Measurements from ENCODE around the gene CCDC102A. TPM values are rescaled to one million over a fixed set of nuclear protein-coding genes. Genes with fewer than 3 reads are reported as not detected.

CCDC102A gene
- total and polyA plus RNA-seq, 9 of the 15 experiments (the other 6 are each of a cell fraction or from before 2014, with no cell fraction given): 0.03 to 4.9 (median 1.4) TPM

DNA sequence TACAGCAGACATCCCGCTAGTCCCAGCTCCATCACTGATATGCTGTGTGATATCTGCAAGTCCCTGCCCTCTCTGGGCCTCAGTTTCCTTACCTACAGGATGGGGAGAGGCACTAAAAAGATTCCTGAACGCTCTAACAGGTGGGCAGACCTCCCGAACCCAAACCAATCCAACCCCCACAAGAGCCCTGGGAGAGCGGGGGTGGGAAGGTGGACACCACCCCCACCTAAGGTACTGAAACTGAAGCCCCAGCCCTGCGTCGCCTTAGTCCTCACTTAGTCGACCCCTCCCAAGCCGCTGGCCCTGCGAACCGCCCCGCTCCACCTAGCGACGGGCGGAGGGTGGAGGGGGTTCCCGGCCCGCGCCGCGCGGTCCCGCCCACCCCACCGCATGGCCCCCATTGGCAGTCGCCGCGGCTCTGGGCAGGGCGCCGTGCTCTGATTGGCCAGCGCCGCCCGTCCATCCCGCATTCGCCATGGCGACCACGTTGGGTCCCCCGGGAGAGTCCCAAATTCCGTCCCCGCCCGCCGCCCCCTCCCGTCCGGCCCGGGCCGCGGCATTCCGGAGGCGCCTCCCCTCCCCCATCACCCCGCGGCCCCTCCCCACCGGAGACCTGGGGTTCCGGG lies 578 bp downstream of the CCDC102A start (continued):
- TF ChIP-seq OTX1 (CRISPR knock-in tag; IDR thresholded peaks at IDR 0.05) (peak; percentile 49; the same call in 1 of the 2 replicates), PRPF4 (IDR thresholded peaks at IDR 0.05; ENCODE audit: insufficient read depth, low read depth, low read length, poor library complexity, severe bottlenecking) (no peak), ZNF766 (CRISPR knock-in tag; conservative IDR thresholded peaks at IDR 0.05) (0 out of 2 replicates have a peak, but pooled peaks have one; percentile 32), FOXJ2 (tag; IDR thresholded peaks at IDR 0.05) (no peak), CBX5 (IDR thresholded peaks at IDR 0.05; ENCODE audit: borderline replicate concordance, low read depth) (no peak), NONO (IDR thresholded peaks at IDR 0.05; ENCODE audit: low read depth in 2 of 2, low read length in 1 of 2) (no peak), WHSC1 (IDR thresholded peaks at IDR 0.05; ENCODE audit: low read length) (no peak), NEUROD1 (IDR thresholded peaks at IDR 0.05; ENCODE audit: borderline replicate concordance, low read depth, low read length, partially characterized antibody) (peak; percentile 95), SRSF3 (IDR thresholded peaks at IDR 0.05; ENCODE audit: insufficient read depth, low read length) (no peak), EGR1 (conservative IDR thresholded peaks at IDR 0.05) (peak; percentile 74), NCOA2 (IDR thresholded peaks at IDR 0.05; ENCODE audit: partially characterized antibody in 2 of 2) (no peak), HDAC1 (IDR thresholded peaks at IDR 0.05) (no peak), HCFC1 (IDR thresholded peaks at IDR 0.05; ENCODE audit: low read depth, low read length) (0 out of 2 replicates have a peak, but pooled peaks have one; percentile 3), ZNF644 (tag; IDR thresholded peaks at IDR 0.05; ENCODE audit: low read depth) (no peak), HMGN3 (IDR thresholded peaks at IDR 0.05; ENCODE audit: borderline replicate concordance, extremely low read depth, insufficient read length, low read depth, low read length) (no peak), ZNF133 (CRISPR knock-in tag; IDR thresholded peaks at IDR 0.05) (no peak), HDAC2 (IDR thresholded peaks at IDR 0.05) (peak; percentile 44; the same call in 1 of the 2 replicates), GATAD2B (IDR thresholded peaks at IDR 0.05; ENCODE audit: borderline replicate concordance) (no peak), CBX1 (IDR thresholded peaks at IDR 0.05; ENCODE audit: low read depth) (no peak), GABPA (tag; conservative IDR thresholded peaks at IDR 0.05; ENCODE audit: low read depth) (no peak; the same call in 1 of the 2 replicates), ADNP (tag; IDR thresholded peaks at IDR 0.05) (no peak), NUFIP1 (IDR thresholded peaks at IDR 0.05; ENCODE audit: partially characterized antibody) (no peak)
- TF ChIP-seq, protein P1, sequence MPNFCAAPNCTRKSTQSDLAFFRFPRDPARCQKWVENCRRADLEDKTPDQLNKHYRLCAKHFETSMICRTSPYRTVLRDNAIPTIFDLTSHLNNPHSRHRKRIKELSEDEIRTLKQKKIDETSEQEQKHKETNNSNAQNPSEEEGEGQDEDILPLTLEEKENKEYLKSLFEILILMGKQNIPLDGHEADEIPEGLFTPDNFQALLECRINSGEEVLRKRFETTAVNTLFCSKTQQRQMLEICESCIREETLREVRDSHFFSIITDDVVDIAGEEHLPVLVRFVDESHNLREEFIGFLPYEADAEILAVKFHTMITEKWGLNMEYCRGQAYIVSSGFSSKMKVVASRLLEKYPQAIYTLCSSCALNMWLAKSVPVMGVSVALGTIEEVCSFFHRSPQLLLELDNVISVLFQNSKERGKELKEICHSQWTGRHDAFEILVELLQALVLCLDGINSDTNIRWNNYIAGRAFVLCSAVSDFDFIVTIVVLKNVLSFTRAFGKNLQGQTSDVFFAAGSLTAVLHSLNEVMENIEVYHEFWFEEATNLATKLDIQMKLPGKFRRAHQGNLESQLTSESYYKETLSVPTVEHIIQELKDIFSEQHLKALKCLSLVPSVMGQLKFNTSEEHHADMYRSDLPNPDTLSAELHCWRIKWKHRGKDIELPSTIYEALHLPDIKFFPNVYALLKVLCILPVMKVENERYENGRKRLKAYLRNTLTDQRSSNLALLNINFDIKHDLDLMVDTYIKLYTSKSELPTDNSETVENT (CRISPR knock-in tag; IDR thresholded peaks at IDR 0.05): no peak
- TF ChIP-seq, protein P2, sequence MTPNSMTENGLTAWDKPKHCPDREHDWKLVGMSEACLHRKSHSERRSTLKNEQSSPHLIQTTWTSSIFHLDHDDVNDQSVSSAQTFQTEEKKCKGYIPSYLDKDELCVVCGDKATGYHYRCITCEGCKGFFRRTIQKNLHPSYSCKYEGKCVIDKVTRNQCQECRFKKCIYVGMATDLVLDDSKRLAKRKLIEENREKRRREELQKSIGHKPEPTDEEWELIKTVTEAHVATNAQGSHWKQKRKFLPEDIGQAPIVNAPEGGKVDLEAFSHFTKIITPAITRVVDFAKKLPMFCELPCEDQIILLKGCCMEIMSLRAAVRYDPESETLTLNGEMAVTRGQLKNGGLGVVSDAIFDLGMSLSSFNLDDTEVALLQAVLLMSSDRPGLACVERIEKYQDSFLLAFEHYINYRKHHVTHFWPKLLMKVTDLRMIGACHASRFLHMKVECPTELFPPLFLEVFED (CRISPR knock-in tag; conservative IDR thresholded peaks at IDR 0.05): 0 out of 2 replicates have a peak, but pooled peaks have one; percentile 13
- TF ChIP-seq, protein P3, sequence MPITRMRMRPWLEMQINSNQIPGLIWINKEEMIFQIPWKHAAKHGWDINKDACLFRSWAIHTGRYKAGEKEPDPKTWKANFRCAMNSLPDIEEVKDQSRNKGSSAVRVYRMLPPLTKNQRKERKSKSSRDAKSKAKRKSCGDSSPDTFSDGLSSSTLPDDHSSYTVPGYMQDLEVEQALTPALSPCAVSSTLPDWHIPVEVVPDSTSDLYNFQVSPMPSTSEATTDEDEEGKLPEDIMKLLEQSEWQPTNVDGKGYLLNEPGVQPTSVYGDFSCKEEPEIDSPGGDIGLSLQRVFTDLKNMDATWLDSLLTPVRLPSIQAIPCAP (CRISPR knock-in tag; IDR thresholded peaks at IDR 0.05; ENCODE audit: borderline replicate concordance): no peak

Data from K562 (cell line).